GM19463 (cell line): ENCODE data around the gene HK2.

Experiments
- ATAC-seq: cut with Tn5 transposase; IDR thresholded peaks from one replicate; pipeline ENCODE4 v1.9.1; 2021; ENCODE audit warnings: mild to moderate bottlenecking, moderate library complexity; ENCODE audit not compliant: unreplicated experiment

Gene HK2

GRCh38 chr2:74930811-74931486 lies 97.0 kb downstream of the HK2 start:
- no peak for ATAC-seq

- no peak for ATAC-seq
Measured at GRCh38 chr2:74931940-74932339, 98.0 kb downstream of the HK2 start.

GRCh38 chr2:74935975-74936391 lies 102.1 kb downstream of the HK2 start:
- no peak for ATAC-seq

GRCh38 chr2:74937221-74937880 lies 103.4 kb downstream of the HK2 start:
- no peak for ATAC-seq

GRCh38 chr2:74938264-74938663 lies 104.3 kb downstream of the HK2 start:
- no peak for ATAC-seq

GRCh38 chr2:74939919-74940812 lies 106.2 kb downstream of the HK2 start:
- ATAC-seq, result no peak

GRCh38 chr2:74941284-74941683 lies 107.4 kb downstream of the HK2 start:
- no peak for ATAC-seq

- ATAC-seq, result no peak
Measured at GRCh38 chr2:74942263-74942662, 108.3 kb downstream of the HK2 start.
